ENCODE results near the gene DNAJC17. TPM values are rescaled to one million over a fixed set of nuclear protein-coding genes. Genes with fewer than 3 reads are reported as not detected.

DNAJC17 gene
- polyA plus RNA-seq, 2 of the 4 experiments (the other 2 are of a cell fraction) = 22.3 to 24.4 TPM

DNA sequence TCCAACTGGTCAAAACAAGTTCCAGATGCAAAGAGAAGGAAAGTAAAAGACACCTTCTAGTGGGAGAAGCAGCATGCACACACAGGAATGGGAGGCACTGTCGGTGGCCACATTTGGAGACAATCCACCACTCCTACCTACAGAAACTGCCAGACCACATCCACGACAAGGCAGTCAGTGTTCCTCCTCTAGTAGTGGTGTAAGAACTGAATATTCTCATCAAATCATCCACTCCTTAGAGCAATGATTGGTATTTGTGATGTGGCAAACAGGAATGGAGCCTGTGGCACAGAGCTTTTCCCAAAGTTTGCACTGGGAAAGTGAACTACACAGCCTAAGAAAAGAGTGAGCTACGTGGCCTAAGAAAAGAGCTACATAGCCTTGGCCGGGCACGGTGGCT lies 31.5 kb upstream of the DNAJC17 start:
- no peaks in the 10 kb centered on the region for H3K9me3 ChIP-seq

DNA sequence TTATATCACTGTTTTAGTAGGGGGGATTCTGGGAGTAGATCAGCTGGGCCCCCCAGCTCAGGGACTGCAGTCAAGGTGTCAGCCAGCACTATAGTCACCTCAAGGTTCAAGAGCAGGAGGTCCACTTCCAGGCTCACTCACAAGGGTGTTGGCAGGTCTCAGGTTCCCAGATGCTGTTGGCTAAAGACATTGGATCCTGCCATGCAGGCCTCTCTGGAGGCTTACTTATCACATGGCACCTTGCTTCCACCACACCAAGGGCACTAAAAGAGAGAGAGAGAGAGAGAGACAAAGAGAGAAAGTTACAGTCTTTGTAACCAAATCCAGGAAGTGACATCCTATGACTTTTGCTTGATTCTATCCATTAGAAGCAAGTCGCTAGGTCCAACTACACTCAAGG lies 28.7 kb upstream of the DNAJC17 start:
- ATAC-seq = no peak
- DNase-seq (ENCODE audit: low read depth in 1 of 2, low spot score in 1 of 2) = no peak
- FAIRE-seq = no peak
- POLR2A ChIA-PET = no interaction called here
- WGBS (ENCODE audit: missing lambda C conversion rate) = 92% methylated on average over 1 of the region's 1 CpG
- Histone ChIP-seq H3K4me3 (no peak overlapping the region), H3K4me2 (peak overlapping the region; percentile 35; the same call in 1 of the 3 replicates), H3K27ac (peak overlapping the region in 1 of 2 experiments; percentile 40; a peak in 2 of 6 replicates), H3K4me1 (peaks cover 17% of the 10 kb centered on the region), H3K9me3 (no peaks in the 10 kb centered on the region)
- CTCF ChIA-PET = interaction anchor here (0.8 kb wide), 1 partner anchor 21 kb away, joined by 3 read pairs; no protein-coding TSS in a partner anchor
- TF ChIP-seq HDAC2 (IDR thresholded peaks at IDR 0.05) (no peak), HOXB5 (CRISPR knock-in tag; IDR thresholded peaks at IDR 0.05) (no peak), GATA3 (IDR thresholded peaks at IDR 0.05; ENCODE audit: borderline replicate concordance) (no peak), TFCP2L1 (CRISPR knock-in tag; IDR thresholded peaks at IDR 0.05) (no peak), EHF (CRISPR knock-in tag; IDR thresholded peaks at IDR 0.05) (no peak), RCOR1 (IDR thresholded peaks at IDR 0.05; ENCODE audit: low read depth, low read length) (no peak), PHF8 (IDR thresholded peaks at IDR 0.05; ENCODE audit: borderline replicate concordance, low read depth) (no peak), NFE2L2 (conservative IDR thresholded peaks at IDR 0.05; ENCODE audit: low read length) (no peak), RNF2 (IDR thresholded peaks at IDR 0.05; ENCODE audit: borderline replicate concordance, low read depth) (no peak), NPAS2 (CRISPR knock-in tag; IDR thresholded peaks at IDR 0.05; ENCODE audit: borderline replicate concordance) (no peak), FOSB (CRISPR knock-in tag; IDR thresholded peaks at IDR 0.05) (no peak), TP53 (CRISPR knock-in tag; IDR thresholded peaks at IDR 0.05) (no peak), JUN (IDR thresholded peaks at IDR 0.05) (no peak)
- TF ChIP-seq, protein P1, sequence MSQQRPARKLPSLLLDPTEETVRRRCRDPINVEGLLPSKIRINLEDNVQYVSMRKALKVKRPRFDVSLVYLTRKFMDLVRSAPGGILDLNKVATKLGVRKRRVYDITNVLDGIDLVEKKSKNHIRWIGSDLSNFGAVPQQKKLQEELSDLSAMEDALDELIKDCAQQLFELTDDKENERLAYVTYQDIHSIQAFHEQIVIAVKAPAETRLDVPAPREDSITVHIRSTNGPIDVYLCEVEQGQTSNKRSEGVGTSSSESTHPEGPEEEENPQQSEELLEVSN (IDR thresholded peaks at IDR 0.05; ENCODE audit: borderline replicate concordance, low read depth) = no peak
- TF ChIP-seq, protein P2, sequence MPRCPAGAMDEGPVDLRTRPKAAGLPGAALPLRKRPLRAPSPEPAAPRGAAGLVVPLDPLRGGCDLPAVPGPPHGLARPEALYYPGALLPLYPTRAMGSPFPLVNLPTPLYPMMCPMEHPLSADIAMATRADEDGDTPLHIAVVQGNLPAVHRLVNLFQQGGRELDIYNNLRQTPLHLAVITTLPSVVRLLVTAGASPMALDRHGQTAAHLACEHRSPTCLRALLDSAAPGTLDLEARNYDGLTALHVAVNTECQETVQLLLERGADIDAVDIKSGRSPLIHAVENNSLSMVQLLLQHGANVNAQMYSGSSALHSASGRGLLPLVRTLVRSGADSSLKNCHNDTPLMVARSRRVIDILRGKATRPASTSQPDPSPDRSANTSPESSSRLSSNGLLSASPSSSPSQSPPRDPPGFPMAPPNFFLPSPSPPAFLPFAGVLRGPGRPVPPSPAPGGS (IDR thresholded peaks at IDR 0.05) = no peak
- TF ChIP-seq, protein P3, sequence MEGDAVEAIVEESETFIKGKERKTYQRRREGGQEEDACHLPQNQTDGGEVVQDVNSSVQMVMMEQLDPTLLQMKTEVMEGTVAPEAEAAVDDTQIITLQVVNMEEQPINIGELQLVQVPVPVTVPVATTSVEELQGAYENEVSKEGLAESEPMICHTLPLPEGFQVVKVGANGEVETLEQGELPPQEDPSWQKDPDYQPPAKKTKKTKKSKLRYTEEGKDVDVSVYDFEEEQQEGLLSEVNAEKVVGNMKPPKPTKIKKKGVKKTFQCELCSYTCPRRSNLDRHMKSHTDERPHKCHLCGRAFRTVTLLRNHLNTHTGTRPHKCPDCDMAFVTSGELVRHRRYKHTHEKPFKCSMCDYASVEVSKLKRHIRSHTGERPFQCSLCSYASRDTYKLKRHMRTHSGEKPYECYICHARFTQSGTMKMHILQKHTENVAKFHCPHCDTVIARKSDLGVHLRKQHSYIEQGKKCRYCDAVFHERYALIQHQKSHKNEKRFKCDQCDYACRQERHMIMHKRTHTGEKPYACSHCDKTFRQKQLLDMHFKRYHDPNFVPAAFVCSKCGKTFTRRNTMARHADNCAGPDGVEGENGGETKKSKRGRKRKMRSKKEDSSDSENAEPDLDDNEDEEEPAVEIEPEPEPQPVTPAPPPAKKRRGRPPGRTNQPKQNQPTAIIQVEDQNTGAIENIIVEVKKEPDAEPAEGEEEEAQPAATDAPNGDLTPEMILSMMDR (IDR thresholded peaks at IDR 0.05) = no peak

More for the DNA sequence above, 31.5 kb upstream of the DNAJC17 start:
- ChIA-PET CTCF (interaction anchor here (1.2 to 4.2 kb wide), 2 partner anchors 8 to 19 kb away, joined by 3 to 44 read pairs; no protein-coding TSS in a partner anchor), POLR2A (no interaction called here)
- Histone ChIP-seq H3K4me2 (no peak overlapping the region), H3K27ac (no peak overlapping the region), H3K4me3 (no peak overlapping the region), H3K4me1 (peaks cover 17% of the 10 kb centered on the region)
- ATAC-seq = no peak
- TF ChIP-seq GATA3 (IDR thresholded peaks at IDR 0.05; ENCODE audit: borderline replicate concordance) (no peak), RCOR1 (IDR thresholded peaks at IDR 0.05; ENCODE audit: low read depth, low read length) (no peak)
- 80% methylated on average over 5 of the region's 5 CpGs for WGBS (ENCODE audit: missing lambda C conversion rate)
- DNase-seq (ENCODE audit: low read depth in 1 of 2, low spot score in 1 of 2) = no peak
- no peak for FAIRE-seq

DNA sequence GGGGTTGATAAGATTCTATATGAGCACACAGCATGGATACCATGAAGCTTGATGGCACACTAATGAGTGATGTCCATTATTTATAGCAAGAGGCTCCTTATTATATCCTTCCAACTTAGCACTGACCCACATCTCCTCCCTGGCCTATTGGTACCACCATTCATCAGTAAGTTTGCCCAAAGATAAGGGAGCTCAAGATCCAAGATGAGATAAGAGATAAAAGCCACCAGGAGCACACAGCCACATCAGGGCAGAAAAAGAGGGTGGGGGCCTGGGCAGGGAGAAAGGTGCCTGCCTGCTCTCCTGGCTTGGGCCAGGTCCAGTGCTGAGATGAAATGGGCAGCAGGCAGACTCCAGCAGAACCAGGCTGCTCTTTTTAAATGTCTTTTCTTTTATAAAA lies 25.6 kb upstream of the DNAJC17 start:
- DNase-seq (ENCODE audit: low read depth in 1 of 2, low spot score in 1 of 2) (no peak), FAIRE-seq (no peak), ATAC-seq (no peak)
- Histone ChIP-seq H3K27ac (no peak overlapping the region), H3K4me1 (peaks cover 24% of the 10 kb centered on the region), H3K9me3 (no peaks in the 10 kb centered on the region), H3K4me2 (no peak overlapping the region), H3K4me3 (no peak overlapping the region)
- CTCF ChIA-PET = interaction anchor here (0.6 to 2.2 kb wide), 5 partner anchors 25 to 227 kb away, joined by 3 to 9 read pairs (median 3); partner anchors contain the start of gene RHOV
- POLR2A ChIA-PET = no interaction called here
- TF ChIP-seq NFE2L2 (conservative IDR thresholded peaks at IDR 0.05; ENCODE audit: low read length) (no peak), KDM5A (IDR thresholded peaks at IDR 0.05) (no peak), NPAS2 (CRISPR knock-in tag; IDR thresholded peaks at IDR 0.05; ENCODE audit: borderline replicate concordance) (no peak), BHLHE40 (IDR thresholded peaks at IDR 0.05; ENCODE audit: low read depth, low read length) (no peak), RCOR1 (IDR thresholded peaks at IDR 0.05; ENCODE audit: low read depth, low read length) (no peak), CEBPB (IDR thresholded peaks at IDR 0.05) (no peak), GATA3 (IDR thresholded peaks at IDR 0.05; ENCODE audit: borderline replicate concordance) (no peak), FOSL2 (IDR thresholded peaks at IDR 0.05) (no peak), FOSL2 (CRISPR knock-in tag; IDR thresholded peaks at IDR 0.05) (no peak), ZNF302 (CRISPR knock-in tag; IDR thresholded peaks at IDR 0.05) (no peak), ZFP36 (IDR thresholded peaks at IDR 0.05; ENCODE audit: borderline replicate concordance, partially characterized antibody) (no peak), HOXB13 (CRISPR knock-in tag; IDR thresholded peaks at IDR 0.05; ENCODE audit: low read depth) (no peak), EP300 (IDR thresholded peaks at IDR 0.05) (no peak), MAZ (IDR thresholded peaks at IDR 0.05; ENCODE audit: borderline replicate concordance, low read depth, low read length) (no peak)
- TF ChIP-seq, protein P4, sequence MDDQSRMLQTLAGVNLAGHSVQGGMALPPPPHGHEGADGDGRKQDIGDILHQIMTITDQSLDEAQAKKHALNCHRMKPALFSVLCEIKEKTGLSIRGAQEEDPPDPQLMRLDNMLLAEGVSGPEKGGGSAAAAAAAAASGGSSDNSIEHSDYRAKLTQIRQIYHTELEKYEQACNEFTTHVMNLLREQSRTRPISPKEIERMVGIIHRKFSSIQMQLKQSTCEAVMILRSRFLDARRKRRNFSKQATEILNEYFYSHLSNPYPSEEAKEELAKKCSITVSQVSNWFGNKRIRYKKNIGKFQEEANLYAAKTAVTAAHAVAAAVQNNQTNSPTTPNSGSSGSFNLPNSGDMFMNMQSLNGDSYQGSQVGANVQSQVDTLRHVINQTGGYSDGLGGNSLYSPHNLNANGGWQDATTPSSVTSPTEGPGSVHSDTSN (IDR thresholded peaks at IDR 0.05) = no peak
- TF ChIP-seq, protein P3 (IDR thresholded peaks at IDR 0.05) = no peak
- TF ChIP-seq, protein P5, sequence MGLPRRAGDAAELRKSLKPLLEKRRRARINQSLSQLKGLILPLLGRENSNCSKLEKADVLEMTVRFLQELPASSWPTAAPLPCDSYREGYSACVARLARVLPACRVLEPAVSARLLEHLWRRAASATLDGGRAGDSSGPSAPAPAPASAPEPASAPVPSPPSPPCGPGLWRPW (IDR thresholded peaks at IDR 0.05) = no peak

Measured in A549 (cell line).